GM12872 (cell line): Measurements from ENCODE around the gene UBA6.

Experiments used
- CTCF ChIP-seq: IDR thresholded peaks from 3 replicates; pipeline ENCODE4 v1.5.1; 2011; ENCODE audit warnings: low read depth, mild to moderate bottlenecking, low read length, moderate library complexity; ENCODE audit not compliant: insufficient read depth

Gene UBA6

DNA sequence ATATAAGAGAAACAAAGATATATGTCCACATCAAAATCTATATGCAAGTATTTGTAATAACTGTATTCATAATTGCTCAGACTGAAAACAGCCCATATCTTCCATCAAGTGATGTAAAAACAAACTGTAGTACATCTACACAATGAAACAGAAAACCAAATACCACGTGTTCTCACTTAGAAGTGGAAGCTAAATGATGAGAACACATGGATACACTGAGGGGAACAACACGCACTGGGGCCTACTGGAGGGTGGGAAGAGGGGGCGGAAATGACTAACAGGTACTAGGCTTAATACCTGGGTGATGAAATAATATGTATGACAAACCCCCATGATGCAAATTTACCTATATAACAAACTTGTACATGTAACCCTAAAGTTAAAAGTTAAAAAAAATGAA, 42.7 kb downstream of the UBA6 start:
- TF ChIP-seq CTCF, result no peak

- no peak for TF ChIP-seq CTCF
These were observed 49.4 kb downstream of the UBA6 start for GRCh38 chr4:67651536-67651935.

GRCh38 chr4:67638136-67638535, 62.8 kb downstream of the UBA6 start:
- TF ChIP-seq CTCF, result no peak

DNA sequence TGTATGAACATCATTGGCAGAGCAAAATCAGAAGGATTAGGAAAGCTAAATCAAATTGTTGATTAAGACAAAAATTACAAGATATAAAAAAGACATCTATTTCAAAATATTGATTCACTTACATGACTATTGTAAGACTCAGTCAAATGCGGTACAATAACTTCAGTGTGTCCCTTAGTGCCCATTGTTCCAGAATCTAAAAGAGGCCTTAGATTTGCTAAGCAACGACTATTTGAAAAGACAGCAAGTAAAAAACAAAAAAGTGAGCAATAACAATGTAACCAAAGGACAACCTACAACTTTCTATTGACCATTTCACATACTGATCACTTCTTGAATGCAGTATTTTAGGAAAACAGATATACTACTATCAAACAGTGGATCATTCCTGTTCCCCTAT, 65.6 kb downstream of the UBA6 start:
- no peak for TF ChIP-seq CTCF

GRCh38 chr4:67634741-67635140, 66.2 kb downstream of the UBA6 start:
- no peak for TF ChIP-seq CTCF

DNA sequence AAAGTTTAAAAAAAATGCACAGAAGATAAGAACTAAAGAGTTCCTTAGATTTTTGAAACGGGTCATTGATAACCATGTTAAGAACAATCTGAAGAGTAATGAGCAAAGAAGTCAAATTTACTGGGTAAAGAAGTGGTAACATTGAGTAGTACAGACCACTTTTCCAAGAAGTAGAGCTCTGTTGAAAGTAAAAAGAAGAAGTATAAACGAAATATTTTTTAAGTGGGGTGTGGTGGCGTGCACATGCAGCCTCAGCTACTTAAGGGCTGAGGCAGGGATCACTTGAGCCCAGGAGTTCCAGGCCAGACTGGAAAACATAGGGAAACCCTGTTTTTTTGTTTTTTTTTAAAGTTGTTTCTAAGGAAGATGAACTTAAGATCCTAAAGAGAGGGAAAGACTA, 68.5 kb downstream of the UBA6 start:
- TF ChIP-seq CTCF, result no peak

DNA sequence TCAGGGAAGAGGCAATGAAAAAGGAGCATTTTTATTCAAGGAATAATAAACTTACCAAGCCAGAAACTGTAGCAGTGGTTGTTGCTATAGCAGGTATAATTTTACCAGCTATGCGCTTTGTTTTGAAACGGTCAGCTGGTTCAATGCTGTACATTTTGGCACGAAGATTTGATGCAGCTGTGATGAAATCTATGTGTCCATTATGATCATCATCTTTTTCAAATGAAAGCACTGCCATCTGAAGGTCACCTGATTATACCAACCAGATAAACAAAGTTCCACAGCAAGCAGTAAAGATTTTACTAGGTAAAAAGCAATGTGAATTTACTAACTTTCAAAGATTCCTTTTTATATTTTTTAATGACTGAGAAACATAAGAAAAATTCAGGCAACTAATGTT, 76.0 kb downstream of the UBA6 start:
- TF ChIP-seq CTCF, result no peak

DNA sequence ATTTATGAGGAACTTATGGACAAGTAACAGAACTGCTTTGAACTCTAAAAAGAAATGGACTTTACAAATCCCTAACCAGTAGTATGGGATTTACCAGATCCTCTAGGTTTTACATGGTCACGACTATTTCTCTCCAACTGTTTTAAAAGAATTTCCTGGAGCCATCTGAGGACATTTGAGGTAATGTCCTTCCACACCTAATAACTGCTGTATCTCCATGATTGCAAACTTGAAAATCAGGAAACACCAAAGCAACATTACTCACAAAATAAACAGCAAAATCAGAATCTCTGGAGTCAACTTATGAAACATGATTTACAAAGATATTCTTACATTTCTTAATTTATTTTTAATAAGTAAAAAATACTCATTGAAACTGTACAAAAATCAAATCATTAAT, 84.5 kb downstream of the UBA6 start:
- no peak for TF ChIP-seq CTCF
